ENCODE measurements around the gene RGL1.

Gene RGL1

GRCh38 chr1:183886083-183886828 lies 81.3 kb downstream of the RGL1 start:
- no peak for TF ChIP-seq CTCF (IDR thresholded peaks at IDR 0.05; ENCODE audit: low read depth, low read length)
- H3K4me3 ChIP-seq (ENCODE audit: low read depth, low read length) = no peak overlapping the region

DNA sequence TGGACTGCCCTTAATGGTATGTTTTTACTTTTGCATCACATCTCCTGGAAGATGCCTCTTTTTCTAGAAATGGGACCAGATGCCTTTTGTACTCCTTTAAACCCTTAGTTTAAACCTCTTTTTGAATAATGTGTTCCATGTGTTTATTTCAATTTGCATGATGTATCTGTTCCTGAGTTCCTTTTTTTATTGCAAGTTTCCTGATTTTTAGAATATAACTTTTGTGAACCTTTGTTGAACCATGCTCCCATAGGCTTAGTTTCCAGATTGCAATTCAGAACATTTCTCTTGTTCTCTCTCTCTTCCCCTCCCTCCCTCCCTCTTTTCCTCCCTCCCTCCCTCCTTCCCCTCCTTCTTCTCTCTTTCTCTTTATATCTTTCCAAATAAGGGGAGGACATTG lies 81.9 kb downstream of the RGL1 start:
- no peak for TF ChIP-seq CTCF (IDR thresholded peaks at IDR 0.05; ENCODE audit: low read depth, low read length)
- H3K4me3 ChIP-seq (ENCODE audit: low read depth, low read length) = no peak overlapping the region

GRCh38 chr1:183887826-183888819 lies 83.2 kb downstream of the RGL1 start:
- no peak overlapping the region for H3K4me3 ChIP-seq (ENCODE audit: low read depth, low read length)

GRCh38 chr1:183889095-183889494 lies 84.2 kb downstream of the RGL1 start:
- TF ChIP-seq CTCF (IDR thresholded peaks at IDR 0.05; ENCODE audit: low read depth, low read length) = no peak
- no peak overlapping the region for H3K4me3 ChIP-seq (ENCODE audit: low read depth, low read length)

More at GRCh38 chr1:183887826-183888819, 83.2 kb downstream of the RGL1 start:
- no peak for TF ChIP-seq CTCF (IDR thresholded peaks at IDR 0.05; ENCODE audit: low read depth, low read length)

- no peak overlapping the region for H3K4me3 ChIP-seq (ENCODE audit: low read depth, low read length)
- TF ChIP-seq CTCF (IDR thresholded peaks at IDR 0.05; ENCODE audit: low read depth, low read length) = no peak
These were observed 86.4 kb downstream of the RGL1 start for GRCh38 chr1:183891158-183891856.

DNA sequence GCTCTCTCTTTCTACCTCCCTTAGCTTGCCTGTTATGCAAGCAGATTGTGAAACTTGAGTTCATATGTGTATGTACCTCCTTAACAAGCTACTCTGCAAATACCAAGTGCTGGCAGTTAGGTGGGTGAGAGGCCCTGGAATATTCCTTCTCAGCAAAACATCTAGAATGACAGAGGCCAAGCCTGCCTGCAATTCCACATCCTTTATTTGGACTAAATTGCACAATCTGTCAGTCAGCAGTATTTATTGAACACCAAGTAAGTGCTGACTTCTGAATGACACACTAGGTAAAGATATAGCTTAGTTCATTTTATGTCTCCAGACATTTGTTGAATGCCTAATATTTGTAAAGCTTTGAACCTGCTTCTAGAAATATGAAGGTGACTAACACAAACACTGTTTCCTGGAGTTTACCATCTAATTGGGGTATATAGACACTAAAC lies 87.5 kb downstream of the RGL1 start:
- TF ChIP-seq CTCF (IDR thresholded peaks at IDR 0.05; ENCODE audit: low read depth, low read length) = no peak
- H3K4me3 ChIP-seq (ENCODE audit: low read depth, low read length) = no peak overlapping the region

Data from WI38 (cell line).